GM18517 (cell line): ENCODE data around the gene PHF11.
"Not testable (repeated sequence)": the region's sequence is repeated elsewhere in the genome, so short reads cannot be mapped to it uniquely, and the experiment has no call there.

Experiments
- ATAC-seq: cut with Tn5 transposase; IDR thresholded peaks from one replicate; pipeline ENCODE4 v1.9.1; 2021; ENCODE audit warnings: mild to moderate bottlenecking, moderate library complexity; ENCODE audit not compliant: unreplicated experiment

Gene PHF11

GRCh38 chr13:49543656-49544055, 47.9 kb downstream of the PHF11 start:
- ATAC-seq = no peak

DNA sequence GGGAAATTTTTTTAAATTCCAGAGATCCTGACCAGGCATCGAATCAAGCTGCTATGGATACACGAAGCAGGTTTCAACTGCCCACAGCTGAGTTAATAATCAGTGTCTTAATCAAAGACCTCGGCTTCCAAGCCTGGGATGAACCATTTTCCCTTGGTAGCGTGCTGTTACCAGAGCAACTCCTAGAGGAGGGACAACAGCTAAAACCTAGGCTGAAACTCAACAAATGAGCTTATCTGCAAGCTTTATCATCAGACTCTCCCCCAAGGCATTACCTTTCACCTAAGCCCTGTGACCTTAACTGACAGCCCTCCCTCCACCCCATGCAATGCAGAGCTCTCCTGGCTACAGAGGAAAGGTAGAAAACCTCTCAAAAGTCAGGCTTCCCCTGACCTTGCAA, 49.9 kb downstream of the PHF11 start:
- no peak for ATAC-seq

- ATAC-seq = no peak
Measured at GRCh38 chr13:49546561-49546960, 50.8 kb downstream of the PHF11 start.

DNA sequence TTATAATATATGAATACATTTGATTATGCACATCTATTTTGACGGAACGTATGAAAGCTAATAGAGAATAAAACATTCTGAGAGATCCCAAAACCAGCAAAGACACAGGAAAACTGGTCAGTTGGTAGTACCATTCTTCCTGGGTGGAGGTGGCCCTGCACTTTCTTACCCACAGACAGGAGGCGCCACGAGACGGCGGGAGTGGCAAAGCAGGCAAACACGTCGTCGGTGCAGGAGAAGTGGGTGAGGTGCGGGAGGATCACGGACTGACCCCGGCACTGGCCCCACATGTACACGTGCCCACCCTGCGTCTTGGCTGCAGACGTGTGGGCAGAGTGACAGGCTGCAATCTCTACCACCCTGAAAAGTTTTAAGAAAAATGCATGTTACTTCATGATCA, 53.5 kb downstream of the PHF11 start:
- no peak for ATAC-seq

DNA sequence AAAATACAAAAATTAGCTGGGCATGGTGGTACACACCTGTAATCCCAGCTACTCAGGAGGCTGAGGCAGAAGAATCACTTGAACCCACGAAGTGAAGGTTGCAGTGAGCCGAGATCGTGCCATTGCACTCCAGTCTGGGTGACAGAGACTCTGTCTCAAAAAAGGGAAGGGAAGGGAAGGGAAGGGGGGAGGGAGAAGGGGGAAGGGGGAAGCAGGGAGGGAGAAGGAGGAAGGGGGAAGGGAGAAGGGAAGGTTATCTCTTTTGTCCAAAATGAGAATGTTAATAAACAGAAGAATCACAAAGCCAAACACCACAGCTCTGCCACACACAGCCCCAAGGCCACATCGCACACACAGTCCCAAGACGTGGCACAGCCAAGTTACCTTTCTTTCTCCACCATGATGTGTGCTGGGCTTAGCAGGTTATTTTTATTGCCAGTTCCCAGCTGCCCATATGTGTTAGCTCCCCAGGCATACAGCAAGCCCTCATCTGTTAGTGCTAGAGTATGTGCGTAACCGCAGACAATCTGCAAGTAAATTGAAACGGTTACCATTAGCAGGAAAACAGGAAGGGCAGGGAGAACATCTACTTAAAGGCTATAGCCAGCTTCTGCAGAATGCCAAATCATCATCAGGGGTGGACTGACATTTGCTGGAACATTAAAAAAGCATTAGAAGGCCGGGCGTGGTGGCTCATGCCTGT, 55.3 kb downstream of the PHF11 start:
- no peak for ATAC-seq

DNA sequence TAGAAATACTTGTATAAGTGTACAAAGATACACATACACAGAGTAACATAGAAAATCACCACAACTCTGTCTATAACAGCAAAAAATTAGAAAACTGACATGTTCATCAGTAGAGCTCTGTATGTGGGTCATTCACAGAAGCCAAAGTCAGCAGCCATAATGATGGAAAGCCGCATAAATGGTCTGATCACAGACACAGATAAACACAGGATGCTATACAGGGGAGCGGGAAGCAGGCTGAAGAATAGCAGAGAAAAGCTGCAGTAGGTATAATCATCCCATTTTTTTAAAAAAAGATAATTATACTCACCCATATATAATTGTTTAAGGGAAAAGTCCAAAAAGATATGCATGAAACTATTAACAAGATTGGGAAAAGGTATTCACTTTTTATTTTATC, 58.1 kb downstream of the PHF11 start:
- no peak for ATAC-seq

DNA sequence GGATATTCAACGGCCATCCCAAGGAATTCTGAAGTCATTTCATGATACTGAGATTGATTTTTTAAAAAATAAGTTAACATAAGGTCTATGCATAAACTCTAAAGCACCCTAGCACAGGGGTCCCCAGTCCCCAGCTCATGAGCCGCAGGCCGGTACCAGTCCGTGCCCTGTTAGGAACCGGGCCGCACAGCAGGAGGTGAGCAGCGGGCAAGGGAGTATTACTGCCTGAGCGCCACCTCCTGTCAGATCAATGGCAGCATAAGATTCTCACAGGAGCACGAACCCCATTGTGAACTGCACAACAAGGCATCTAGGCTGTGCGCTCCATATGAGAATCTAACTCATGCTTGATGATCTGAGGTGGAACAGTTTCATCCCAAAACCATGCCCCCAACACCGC, 58.6 kb downstream of the PHF11 start:
- ATAC-seq = no peak

DNA sequence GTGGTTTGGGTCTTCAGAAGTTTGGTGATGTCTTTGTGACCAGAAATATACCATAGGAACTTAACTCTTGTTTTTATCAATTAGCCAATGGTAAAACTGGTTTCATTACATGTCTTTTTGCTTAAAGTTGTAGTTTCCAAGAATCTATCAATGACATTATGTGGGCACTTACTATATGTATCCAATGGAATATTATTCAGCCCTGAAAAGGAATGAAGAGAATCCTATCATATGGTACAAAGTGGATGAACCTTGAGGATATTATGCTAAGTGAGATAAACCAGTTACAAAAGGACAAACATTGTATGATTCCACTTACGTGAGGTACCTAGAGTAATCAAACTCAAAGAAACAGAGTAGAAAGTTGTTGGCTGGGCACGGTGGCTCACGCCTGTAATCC, 63.3 kb downstream of the PHF11 start:
- ATAC-seq = no peak

GRCh38 chr13:49560270-49561061, 64.7 kb downstream of the PHF11 start:
- ATAC-seq = no peak

DNA sequence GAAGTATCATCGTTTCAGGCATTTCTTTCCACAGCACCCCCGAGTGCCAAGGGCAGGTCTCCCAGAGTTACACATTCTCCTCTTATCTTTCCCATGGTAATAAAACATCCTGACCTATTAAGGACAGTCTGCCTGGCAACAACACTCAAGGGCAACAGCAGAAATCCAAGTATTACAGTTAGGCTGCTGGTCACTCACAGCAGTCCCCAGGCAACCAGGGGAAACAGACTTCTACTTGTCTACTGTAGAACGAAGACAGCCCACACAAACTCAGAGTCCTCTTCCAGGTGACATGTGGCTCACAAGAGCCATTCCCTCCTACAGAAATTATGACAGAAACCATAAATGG, 65.3 kb downstream of the PHF11 start:
- ATAC-seq = no peak

DNA sequence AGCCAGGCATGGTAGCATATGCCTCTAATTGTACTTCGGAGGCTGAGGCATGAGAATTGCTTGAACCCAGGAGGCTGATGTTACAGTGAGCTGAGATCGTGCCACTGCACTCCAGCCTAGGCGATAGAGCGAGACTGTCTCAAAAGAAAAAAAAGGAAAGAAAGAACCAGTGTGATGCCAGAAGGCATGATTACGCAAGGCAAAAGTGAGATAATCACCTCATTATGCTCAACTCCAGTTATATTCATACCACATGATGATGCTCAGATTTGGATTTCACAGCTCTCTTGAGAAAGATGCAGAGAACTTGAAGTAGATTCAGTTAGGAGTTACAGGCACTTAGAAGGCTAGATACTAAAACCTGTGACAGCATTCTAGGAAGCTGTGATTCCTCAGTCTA, 67.8 kb downstream of the PHF11 start:
- no peak for ATAC-seq

DNA sequence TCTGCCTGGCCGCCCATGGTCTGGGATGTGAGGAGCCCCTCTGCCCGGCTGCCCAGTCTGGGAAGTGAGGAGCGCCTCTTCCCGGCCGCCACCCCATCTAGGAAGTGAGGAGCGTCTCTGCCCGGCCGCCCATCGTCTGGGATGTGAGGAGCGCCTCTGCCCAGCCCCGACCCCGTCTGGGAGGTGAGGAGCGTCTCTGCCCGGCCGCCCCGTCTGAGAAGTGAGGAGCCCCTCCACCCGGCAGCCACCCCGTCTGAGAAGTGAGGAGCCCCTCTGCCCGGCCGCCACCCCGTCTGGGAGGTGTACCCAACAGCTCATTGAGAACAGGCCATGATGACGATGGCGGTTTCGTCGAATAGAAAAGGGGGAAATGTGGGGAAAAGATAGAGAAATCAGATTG, 69.7 kb downstream of the PHF11 start:
- not testable (repeated sequence) for ATAC-seq

DNA sequence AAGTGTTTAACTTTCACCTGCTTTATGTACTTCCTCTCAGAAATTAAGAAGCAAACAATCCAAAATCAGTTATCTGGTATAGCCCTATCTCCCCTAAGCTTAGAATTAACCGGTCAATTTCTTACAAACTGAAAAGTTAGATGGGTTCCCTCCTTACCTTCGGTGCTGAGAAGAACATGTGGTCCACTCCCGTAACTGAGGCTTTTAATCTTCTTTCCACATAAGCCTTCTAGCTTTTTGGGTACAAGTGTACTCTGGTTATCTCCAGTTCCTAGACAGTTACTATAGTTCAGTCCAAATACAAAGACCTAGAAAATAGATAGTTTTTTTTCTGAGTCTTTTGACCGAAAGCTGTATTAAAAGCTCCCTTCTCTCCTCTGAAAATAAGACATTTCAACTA, 70.7 kb downstream of the PHF11 start:
- no peak for ATAC-seq

DNA sequence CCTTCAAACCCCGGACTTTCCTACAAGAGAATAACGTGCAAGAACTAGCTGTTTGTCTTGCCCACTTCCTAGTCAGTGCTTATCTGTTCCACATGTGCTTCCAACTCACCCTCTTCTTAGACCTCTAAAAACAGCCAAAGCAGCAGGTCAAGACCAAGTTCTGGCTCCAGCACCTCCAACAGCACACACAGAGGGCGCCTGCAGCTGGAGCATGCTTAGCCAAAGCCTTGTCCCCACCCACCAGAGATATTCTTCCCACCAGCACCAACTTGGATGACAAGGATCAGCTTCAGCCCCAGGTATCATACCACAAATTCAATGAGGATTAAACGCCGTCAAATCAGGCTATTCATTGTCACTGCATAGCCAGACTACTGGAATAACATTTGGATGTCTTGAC, 71.7 kb downstream of the PHF11 start:
- ATAC-seq = no peak

DNA sequence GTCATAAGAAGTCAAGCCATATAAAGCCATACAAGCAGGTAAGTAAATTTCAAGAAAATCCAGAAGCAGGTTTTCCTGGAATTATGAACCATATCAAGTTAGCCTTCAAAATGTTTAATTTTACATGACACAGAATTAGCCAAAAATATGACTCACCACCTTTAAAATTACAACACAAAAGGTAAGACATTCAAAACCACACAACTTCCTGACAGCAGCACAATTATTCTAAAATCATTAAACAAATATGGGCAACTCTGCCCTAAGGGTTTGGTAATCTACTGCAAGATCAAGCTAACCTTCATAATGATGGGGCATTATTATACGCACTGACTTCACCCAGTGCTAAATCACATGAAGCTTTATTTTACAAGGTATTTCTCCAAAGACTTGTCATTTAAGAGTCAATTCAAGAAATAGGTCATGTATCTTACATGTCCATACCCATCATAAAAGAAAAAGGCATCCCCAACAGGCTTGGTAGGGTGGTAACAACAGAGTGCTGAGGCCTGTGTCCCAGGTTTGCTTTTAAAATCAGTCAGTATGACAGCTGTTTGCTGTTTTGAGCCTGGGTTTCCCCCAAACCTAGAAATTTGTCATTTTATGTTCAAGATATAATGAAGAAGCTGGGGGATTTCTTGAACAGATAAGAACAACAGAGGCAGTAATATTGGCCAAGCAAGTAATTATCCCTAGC, 74.4 kb downstream of the PHF11 start:
- no peak for ATAC-seq

DNA sequence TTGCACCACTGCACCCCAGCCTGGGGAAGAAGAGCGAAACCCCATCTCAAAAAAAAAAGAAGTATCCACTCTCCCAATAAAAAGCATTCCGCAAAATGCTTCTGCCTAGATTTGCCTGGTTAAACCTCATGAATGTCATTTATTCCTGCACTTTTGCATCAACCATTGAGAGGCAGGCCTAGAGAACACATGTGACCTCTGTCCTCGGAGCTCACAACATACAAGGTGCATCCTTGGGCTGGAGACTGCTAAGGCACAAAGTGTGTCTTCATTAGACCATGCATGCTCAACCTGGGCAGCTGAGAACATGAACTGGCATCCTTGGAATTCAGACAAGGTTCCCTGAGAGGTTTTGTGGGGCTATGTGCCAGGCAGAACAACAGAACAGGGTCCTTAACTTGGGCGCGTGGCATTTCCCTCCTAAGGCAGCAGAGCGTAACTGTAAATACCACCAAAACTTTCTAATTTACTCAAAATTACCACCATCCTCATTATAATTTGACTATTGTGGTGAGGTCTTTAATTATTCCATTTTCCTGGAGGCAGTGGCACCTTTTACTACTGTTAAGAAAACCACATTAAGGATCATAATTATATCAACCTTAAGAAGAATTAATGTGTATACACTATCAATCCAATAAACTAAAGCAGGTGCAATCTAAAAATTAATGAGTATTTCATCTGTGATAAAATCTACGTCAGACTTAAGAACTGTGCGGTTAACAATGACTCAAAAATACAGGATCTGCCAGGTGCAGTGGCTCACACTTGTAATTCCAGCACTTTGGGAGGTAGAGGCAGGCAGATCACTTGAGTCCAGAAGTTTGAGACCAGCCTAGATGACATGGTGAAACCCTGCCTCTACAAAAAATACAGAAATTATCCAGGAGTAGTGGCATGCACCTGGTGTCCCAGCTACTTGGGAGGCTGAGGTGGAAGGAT, 75.8 kb downstream of the PHF11 start:
- ATAC-seq = no peak
